Heart right ventricle (tissue), 16 donors: ENCODE results near the gene SLC31A1. TPM values are rescaled to one million over a fixed set of nuclear protein-coding genes. Genes with fewer than 3 reads are reported as not detected.

Experiments used
- ATAC-seq, 8 donors: fragments of 200-7000 bp; cut with Tn5 transposase; one replicate each; pipeline ENCODE4 v1.9.1; 2020; ENCODE audit warnings: mild to moderate bottlenecking in 8 of 8, moderate library complexity in 8 of 8, moderate number of reproducible peaks in 1 of 8
- DNase-seq, 2 donors: peaks; one replicate each; pipeline ENCODE4 v3.0.0-alpha.2; 2020
- H3K27ac ChIP-seq, 10 donors: fragments of 200-600 bp; sonication (generic) in 2 of 10; one replicate each; pipeline versions ENCODE4 v1.5.0 to v1.8.0; 2020 to 2022; ENCODE audit warnings: mild to moderate bottlenecking in 3 of 10
- H3K27me3 ChIP-seq, 7 donors: fragments of 200-600 bp; one replicate each; pipeline ENCODE4 v1.8.0; 2021 to 2022; ENCODE audit warnings: mild to moderate bottlenecking in 2 of 7
- H3K36me3 ChIP-seq, 9 donors: fragments of 200-600 bp; sonication (generic) in 1 of 9; one replicate each; pipeline versions ENCODE4 v1.5.0 to v1.8.0; 2020 to 2022; ENCODE audit warnings: mild to moderate bottlenecking in 2 of 9
- H3K4me1 ChIP-seq, 9 donors: fragments of 200-600 bp; sonication (generic) in 1 of 9; one replicate each; pipeline versions ENCODE4 v1.5.0 to v1.8.0; 2020 to 2022; ENCODE audit warnings: mild to moderate bottlenecking in 4 of 9
- H3K4me3 ChIP-seq, 10 donors: fragments of 200-600 bp; sonication (generic) in 2 of 10; one replicate each; pipeline versions ENCODE4 v1.5.0 to v1.8.0; 2020 to 2022; ENCODE audit warnings: mild to moderate bottlenecking in 7 of 10, moderate library complexity in 2 of 10
- H3K9me3 ChIP-seq, 11 donors: fragments of 200-600 bp in 10 of 11; sonication (generic) in 2 of 11; one replicate each; pipeline versions ENCODE4 v1.5.0 to v1.8.0; 2013 to 2022; ENCODE audit warnings: mild to moderate bottlenecking in 2 of 11, control low read depth in 1 of 11, moderate library complexity in 1 of 11
- CTCF ChIP-seq, 9 donors: fragments of 200-600 bp; sonication (generic) in 2 of 9; IDR thresholded peaks; one replicate each; pipeline versions ENCODE4 v1.5.0 to v1.8.0; 2021 to 2022; ENCODE audit warnings: antibody characterized with exemption in 9 of 9, mild to moderate bottlenecking in 5 of 9, moderate library complexity in 1 of 9
- WGBS, 2 donors: extraction: QIAGEN DNeasy Blood & Tissue Kit; methylation state at CpG; one replicate each; pipeline ENCODE4 v1.1.7; 2013; ENCODE audit warnings: inconsistent platforms in 1 of 2; 5-methylcytosine and 5-hydroxymethylcytosine counted together
- intact Hi-C, 10 donors: fragments of 100-400 bp; cut with DNase I; formaldehyde crosslinking; loops; one replicate each; pipeline versions ENCODE4 v1.11.1 to v1.14.2; 2022
- polyA plus RNA-seq, 2 donors: library from polyadenylated mRNA; stranded (reverse); fragments of 200-250 nt; gene quantifications; one replicate each; pipeline ENCODE4 v1.2.3, GENCODE V29; 2013
- total RNA-seq, 10 donors: library from RNA; stranded (reverse); fragmentation: NEBNext Ultra II Directional in 3 of 10; extraction: Animal tissue kit (Norgen Biotek cat#: 25700) in 3 of 10; gene quantifications; one replicate each; pipeline versions ENCODE4 v1.2.1 to v1.2.4, GENCODE V29; 2021 to 2023
- donor health status: Arrhythmogenic right ventricular cardiomyopathy.
- donor health status: ischemic (EF 13 %, LVEDD 7.1; RV severe dilation, severe dysfunction).
- donor health status: healthy with polysubstance abuse.
- donor health status: DM: no; HTN: yes; CAD: no.
- donor health status: DM: no; HTN: no; CAD: no.
- donor health status: ischemic (EF 25% LVEDD 6.9; RV normal size, moderate dysfunction).
- donor health status: ischemic (EF 25% LVEDD 5.7; RV mildly dilated, moderate dysfunction).
- donor health status: healthy.
- donor health status: DM: yes; HTN: yes; CAD: no.
- donor health status: Ischemic cardiomyopathy.
- donor health status: ischemic (EF 35%, LVEDD 5.7; RV mildly dilated, moderate dysfunction).
- donor health status: nonischemic (EF 11% LVEDD 7.7; RV severe dilation, severe dysfunction).
- donor health status: DM: yes; HTN: yes; CAD: no.
- donor health status: PGD.
- donor health status: ischemic (EF 29% LVEDD 5.4; RV normal size, mild dysfunction).
- donor health status: nonischemic (EF 23%, LVEDD 6.1; RV moderate dilation, normal function).

SLC31A1 gene
- total and polyA plus RNA-seq, 12 donors: 3.6 to 18.4 (median 10.9) TPM

GRCh38 chr9:113184539-113184938, 36.8 kb upstream of the SLC31A1 start:
- intact Hi-C loops: no loop called here
- H3K27ac ChIP-seq: no peak overlapping the region
- DNase-seq: no peak
- WGBS, 2 donors: 91 to 94% methylated on average over 2 of the region's 2 CpGs
- ATAC-seq: no peak
- no peaks in the 10 kb centered on the region for H3K27me3 ChIP-seq
- no peak for TF ChIP-seq CTCF (IDR thresholded peaks at IDR 0.05)
- no peak overlapping the region for H3K4me3 ChIP-seq
- no peaks in the 10 kb centered on the region for H3K9me3 ChIP-seq
- H3K4me1 ChIP-seq: peaks cover 0 to 35% (median 6%) of the 10 kb centered on the region in 9 donors
- H3K36me3 ChIP-seq: peaks cover 6 to 100% (median 66%) of the 10 kb centered on the region in 9 donors

- no peaks in the 10 kb centered on the region for H3K9me3 ChIP-seq
- H3K27me3 ChIP-seq: no peaks in the 10 kb centered on the region
- H3K27ac ChIP-seq: no peak overlapping the region
- WGBS, 2 donors: 91 to 92% methylated on average over 4 of the region's 4 CpGs
- H3K36me3 ChIP-seq: peaks cover 5 to 100% (median 66%) of the 10 kb centered on the region in 9 donors
- DNase-seq (no peak), ATAC-seq (no peak)
- peaks cover 0 to 35% (median 0%) of the 10 kb centered on the region in 9 donors for H3K4me1 ChIP-seq
- intact Hi-C loops: no loop called here
- TF ChIP-seq CTCF (IDR thresholded peaks at IDR 0.05): no peak
- H3K4me3 ChIP-seq: no peak overlapping the region
These were observed 36.1 kb upstream of the SLC31A1 start for GRCh38 chr9:113185271-113185670.

- TF ChIP-seq CTCF (IDR thresholded peaks at IDR 0.05): no peak
- WGBS, 2 donors: 93 to 95% methylated on average over 7 of the region's 7 CpGs
- H3K4me3 ChIP-seq: no peak overlapping the region
- intact Hi-C loops: no loop called here
- no peaks in the 10 kb centered on the region for H3K27me3 ChIP-seq
- H3K4me1 ChIP-seq: peaks cover 0 to 35% (median 0%) of the 10 kb centered on the region in 9 donors
- ATAC-seq: no peak
- no peak for DNase-seq
- no peaks in the 10 kb centered on the region for H3K9me3 ChIP-seq
- H3K36me3 ChIP-seq: peaks cover 5 to 100% (median 61%) of the 10 kb centered on the region in 9 donors
- peak overlapping the region in 1 of 10 donors; percentile 82 for H3K27ac ChIP-seq
These were observed 35.1 kb upstream of the SLC31A1 start for GRCh38 chr9:113186137-113186755.

GRCh38 chr9:113187929-113188595, 33.3 kb upstream of the SLC31A1 start:
- Histone ChIP-seq H3K27me3 (no peaks in the 10 kb centered on the region), H3K4me1 (peaks cover 0 to 35% (median 0%) of the 10 kb centered on the region in 9 donors), H3K27ac (peak overlapping the region in 9 of 10 donors; percentile 7 to 82 (median 31)), H3K4me3 (peak overlapping the region in 1 of 10 donors; percentile 10), H3K36me3 (peaks cover 0 to 100% (median 53%) of the 10 kb centered on the region in 9 donors), H3K9me3 (no peaks in the 10 kb centered on the region)
- 76 to 83% methylated on average over 9 of the region's 9 CpGs for WGBS, 2 donors
- no peak for TF ChIP-seq CTCF (IDR thresholded peaks at IDR 0.05)
- intact Hi-C loops: no loop called here
- peak; percentile 64 to 95 (median 92) for ATAC-seq
- peak in 1 of 2 donors; percentile 28 for DNase-seq
